Natural killer cell (primary cell): ENCODE measurements around the gene DNASE1L2. TPM values are rescaled to one million over a fixed set of nuclear protein-coding genes. Genes with fewer than 3 reads are reported as not detected.

Source experiments
- ATAC-seq, 3 donors: fragments of 150-1000 bp in 2 of 3; fragments of 200-7000 bp in 1 of 3; cut with Tn5 transposase; 1 replicate in 1 of 3; 2 replicates in 2 of 3; pipeline ENCODE4 v1.10.0; 2021; ENCODE audit warnings: mild to moderate bottlenecking in 2 of 3, moderate library complexity in 2 of 3
- DNase-seq, 2 donors: peaks; one replicate each; pipeline versions ENCODE4 v3.0.0 to v3.0.0-alpha.2; 2013 to 2021; ENCODE audit warnings: mixed read lengths in 1 of 2
- H3K27ac ChIP-seq: one replicate; pipeline ENCODE4 v1.5.1; 2013; ENCODE audit warnings: mild to moderate bottlenecking, low read length
- H3K27me3 ChIP-seq: one replicate; pipeline ENCODE4 v1.6.1; 2013; ENCODE audit warnings: low read length; ENCODE audit not compliant: control insufficient read depth, insufficient read depth
- H3K36me3 ChIP-seq: one replicate; pipeline ENCODE4 v1.6.1; 2013; ENCODE audit warnings: low read length; ENCODE audit not compliant: control insufficient read depth, insufficient read depth
- H3K4me1 ChIP-seq: one replicate; pipeline ENCODE4 v1.6.1; 2013; ENCODE audit warnings: low read length; ENCODE audit not compliant: control insufficient read depth, insufficient read depth
- H3K4me3 ChIP-seq: one replicate; pipeline ENCODE4 v1.5.1; 2013; ENCODE audit warnings: low read length
- H3K9me3 ChIP-seq: one replicate; pipeline ENCODE4 v1.6.1; 2013; ENCODE audit warnings: low read length; ENCODE audit not compliant: control insufficient read depth, insufficient read depth
- H3K27ac Mint-ChIP-seq, 2 donors: one replicate each; pipeline ENCODE4 v1.8.0; 2022; ENCODE audit warnings: mild to moderate bottlenecking in 2 of 2, mixed read lengths in 2 of 2, moderate library complexity in 1 of 2
- H3K27me3 Mint-ChIP-seq, 2 donors: one replicate each; pipeline ENCODE4 v1.8.0; 2022; ENCODE audit warnings: low read depth in 2 of 2, mixed read lengths in 2 of 2
- H3K36me3 Mint-ChIP-seq: one replicate; pipeline ENCODE4 v1.8.0; 2022; ENCODE audit warnings: mixed read lengths
- H3K4me1 Mint-ChIP-seq, 2 donors: one replicate each; pipeline ENCODE4 v1.8.0; 2022; ENCODE audit warnings: mixed read lengths in 2 of 2
- H3K4me3 Mint-ChIP-seq: one replicate; pipeline ENCODE4 v1.8.0; 2022; ENCODE audit warnings: mild to moderate bottlenecking, moderate library complexity, mixed read lengths
- H3K9me3 Mint-ChIP-seq, 2 donors: one replicate each; pipeline ENCODE4 v1.8.0; 2022; ENCODE audit warnings: mixed read lengths in 2 of 2
- WGBS: methylation state at CpG from one replicate; pipeline ENCODE4 v1.1.7; 2013; ENCODE audit warnings: missing lambda C conversion rate; ENCODE audit not compliant: insufficient coverage; 5-methylcytosine and 5-hydroxymethylcytosine counted together
- intact Hi-C: fragments of 100-400 bp; cut with micrococcal nuclease; formaldehyde crosslinking; loops from one replicate; pipeline ENCODE4 v1.14.2; 2022
- total RNA-seq, 4 donors: library from RNA; stranded (reverse); fragments of 120-200 nt in 1 of 4; gene quantifications; one replicate each; pipeline versions ENCODE4 v1.2.3 to v1.2.4, GENCODE V29; 2013 to 2022
- TF ChIP-seq, protein P1 (sequence below): fragments of 200-600 bp; IDR thresholded peaks from one replicate; pipeline ENCODE4 v1.8.0; 2022; ENCODE audit warnings: antibody characterized with exemption

The DNASE1L2 gene
- total RNA-seq, 3 donors from 2014 or later (not counting 1 experiment from before 2014, with no cell fraction given) = 0.19 to 1.4 (median 0.77) TPM

DNA sequence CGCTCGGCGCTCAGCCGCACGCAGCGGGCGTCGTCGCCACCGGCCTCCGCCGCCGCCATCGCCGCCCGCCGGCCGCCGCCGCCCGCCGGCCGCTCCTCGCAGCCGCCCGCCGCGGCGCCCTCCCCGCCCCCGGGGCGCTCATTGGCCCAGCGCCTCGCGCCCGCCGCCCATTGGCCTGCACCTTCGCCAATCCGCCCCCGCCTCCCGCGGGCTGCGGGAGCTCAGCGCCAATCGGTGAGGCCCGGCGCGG lies 21.6 kb upstream of the DNASE1L2 start, which contains the start of gene PGP:
Gene PGP, minus strand, starts transcription at position 122 of the 250 bp plus-strand sequence. Its CDS starts 63 bp downstream, at position 59.
- ATAC-seq = peak; percentile 94 to 97 (median 95)
- TF ChIP-seq, protein P1, sequence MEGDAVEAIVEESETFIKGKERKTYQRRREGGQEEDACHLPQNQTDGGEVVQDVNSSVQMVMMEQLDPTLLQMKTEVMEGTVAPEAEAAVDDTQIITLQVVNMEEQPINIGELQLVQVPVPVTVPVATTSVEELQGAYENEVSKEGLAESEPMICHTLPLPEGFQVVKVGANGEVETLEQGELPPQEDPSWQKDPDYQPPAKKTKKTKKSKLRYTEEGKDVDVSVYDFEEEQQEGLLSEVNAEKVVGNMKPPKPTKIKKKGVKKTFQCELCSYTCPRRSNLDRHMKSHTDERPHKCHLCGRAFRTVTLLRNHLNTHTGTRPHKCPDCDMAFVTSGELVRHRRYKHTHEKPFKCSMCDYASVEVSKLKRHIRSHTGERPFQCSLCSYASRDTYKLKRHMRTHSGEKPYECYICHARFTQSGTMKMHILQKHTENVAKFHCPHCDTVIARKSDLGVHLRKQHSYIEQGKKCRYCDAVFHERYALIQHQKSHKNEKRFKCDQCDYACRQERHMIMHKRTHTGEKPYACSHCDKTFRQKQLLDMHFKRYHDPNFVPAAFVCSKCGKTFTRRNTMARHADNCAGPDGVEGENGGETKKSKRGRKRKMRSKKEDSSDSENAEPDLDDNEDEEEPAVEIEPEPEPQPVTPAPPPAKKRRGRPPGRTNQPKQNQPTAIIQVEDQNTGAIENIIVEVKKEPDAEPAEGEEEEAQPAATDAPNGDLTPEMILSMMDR = no peak
- no peak for DNase-seq
- Histone ChIP-seq H3K27me3 (no peaks in the 10 kb centered on the region), H3K36me3 (peaks cover 5% of the 10 kb centered on the region), H3K9me3 (no peaks in the 10 kb centered on the region), H3K27ac (peak within 1 kb of the TSS; percentile 58), H3K4me1 (peaks cover 31% of the 10 kb centered on the region), H3K4me3 (peak within 1 kb of the TSS; percentile 53)
- H3K27me3 Mint-ChIP-seq = no peaks in the 10 kb centered on the region
- H3K4me1 Mint-ChIP-seq = peaks cover 0 to 16% of the 10 kb centered on the region in 2 donors
- H3K27ac Mint-ChIP-seq = peak within 1 kb of the TSS; percentile 71 to 87
- WGBS = under 1% methylated on average over 48 of the region's 48 CpGs
- H3K4me3 Mint-ChIP-seq = peak within 1 kb of the TSS; percentile 91
- H3K9me3 Mint-ChIP-seq = no peaks in the 10 kb centered on the region
- intact Hi-C loops = loop anchor here (10.0 kb wide), 1 partner anchor 60 kb away; the partner anchor contains the start of gene TRAF7
- no peaks in the 10 kb centered on the region for H3K36me3 Mint-ChIP-seq

DNA sequence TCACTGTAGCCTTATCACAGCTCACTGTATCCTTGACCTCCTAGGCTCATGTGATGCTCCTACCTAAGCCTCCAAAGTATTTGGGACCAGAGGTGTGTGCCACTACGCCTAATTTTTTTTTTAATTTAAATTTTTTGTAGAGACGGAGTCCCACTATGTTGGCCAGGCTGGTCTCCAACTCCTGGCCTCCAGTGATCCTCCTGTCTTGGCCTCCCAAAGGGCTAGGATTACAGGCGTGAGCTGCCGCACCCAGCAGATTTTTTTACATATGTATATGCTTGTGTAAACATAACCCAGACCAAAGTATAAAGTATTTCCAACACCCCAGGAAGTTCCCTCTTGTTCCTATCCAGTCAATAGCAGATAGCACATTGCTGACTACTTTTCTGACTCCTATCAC lies 19.9 kb upstream of the DNASE1L2 start:
- H3K27ac Mint-ChIP-seq = no peak overlapping the region
- peaks cover 0 to 16% of the 10 kb centered on the region in 2 donors for H3K4me1 Mint-ChIP-seq
- H3K4me3 ChIP-seq = no peak overlapping the region
- H3K27ac ChIP-seq = no peak overlapping the region
- DNase-seq (no peak), ATAC-seq (no peak)
- TF ChIP-seq, protein P1 = no peak
- 94% methylated on average over 3 of the region's 4 CpGs for WGBS
- peak overlapping the region; percentile 91 for H3K4me3 Mint-ChIP-seq
- H3K36me3 ChIP-seq = peaks cover 5% of the 10 kb centered on the region
- H3K4me1 ChIP-seq = peaks cover 31% of the 10 kb centered on the region
- intact Hi-C loops = loop anchor here (10.0 kb wide), 1 partner anchor 62 kb away; the partner anchor contains the start of gene TRAF7
- H3K27me3 ChIP-seq = no peaks in the 10 kb centered on the region
- no peaks in the 10 kb centered on the region for H3K36me3 Mint-ChIP-seq
- H3K9me3 ChIP-seq = no peaks in the 10 kb centered on the region
- no peaks in the 10 kb centered on the region for H3K27me3 Mint-ChIP-seq
- H3K9me3 Mint-ChIP-seq = no peaks in the 10 kb centered on the region

DNA sequence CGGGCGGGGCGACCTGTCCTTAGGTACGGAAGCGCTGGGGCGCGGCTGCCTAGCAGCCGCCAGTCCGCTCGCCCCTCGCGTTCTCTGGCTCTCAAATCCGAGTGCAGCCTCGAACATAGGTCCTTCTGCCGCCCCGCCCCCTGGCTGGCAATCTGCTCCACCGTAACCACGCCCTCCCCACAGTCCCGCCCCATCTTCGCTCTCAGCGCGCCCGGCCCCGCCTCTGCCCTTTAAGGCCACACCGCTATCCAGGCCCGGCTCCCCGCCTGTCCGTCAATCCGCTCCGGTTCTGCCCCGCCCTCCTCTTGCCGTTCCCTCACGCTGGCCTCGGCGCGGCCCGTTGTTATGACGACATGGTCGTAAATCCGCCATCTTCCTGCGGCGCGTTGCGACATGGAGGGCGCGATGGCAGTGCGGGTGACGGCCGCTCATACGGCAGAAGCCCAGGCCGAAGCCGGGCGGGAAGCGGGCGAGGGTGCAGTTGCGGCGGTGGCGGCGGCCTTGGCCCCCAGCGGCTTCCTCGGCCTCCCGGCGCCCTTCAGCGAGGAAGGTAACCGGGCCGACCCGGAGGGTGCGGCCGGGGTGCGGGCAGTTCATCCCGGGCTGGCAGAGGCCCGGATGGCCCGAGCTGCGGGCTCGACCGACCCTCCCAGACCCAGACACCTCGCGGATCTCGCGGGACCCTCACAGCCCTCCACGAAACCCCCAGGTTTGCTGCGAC lies 12.9 kb upstream of the DNASE1L2 start, which contains the start of gene E4F1:
Gene E4F1, plus strand, starts transcription at position 371 of the 721 bp plus-strand sequence. Its CDS starts 23 bp downstream, at position 394.
- H3K36me3 ChIP-seq = peaks cover 7% of the 10 kb centered on the region
- Mint-ChIP-seq H3K9me3 (no peaks in the 10 kb centered on the region), H3K4me3 (peak within 1 kb of the TSS; percentile 87), H3K4me1 (peaks cover 0 to 24% of the 10 kb centered on the region in 2 donors), H3K27ac (peak within 1 kb of the TSS; percentile 63 to 88), H3K36me3 (no peaks in the 10 kb centered on the region), H3K27me3 (no peaks in the 10 kb centered on the region)
- intact Hi-C loops = loop anchor here (1.0 to 5.0 kb wide), 2 partner anchors 28 to 44 kb away; partner anchors contain the start of genes ECI1 and RNPS1
- no peaks in the 10 kb centered on the region for H3K9me3 ChIP-seq
- H3K27me3 ChIP-seq = no peaks in the 10 kb centered on the region
- TF ChIP-seq, protein P1 = no peak
- peaks cover 22% of the 10 kb centered on the region for H3K4me1 ChIP-seq
- H3K4me3 ChIP-seq = peak within 1 kb of the TSS; percentile 97
- under 1% methylated on average over 82 of the region's 82 CpGs for WGBS
- H3K27ac ChIP-seq = peak within 1 kb of the TSS; percentile 82
- ATAC-seq (peak; percentile 97 to 100 (median 97)), DNase-seq (peak; percentile 96 to 99)
